Left ventricle myocardium superior (tissue), 1 donor: ENCODE data around the gene FARSB. TPM values are rescaled to one million over a fixed set of nuclear protein-coding genes. Genes with fewer than 3 reads are reported as not detected.

ENCODE experiments used
- ATAC-seq: fragments of 200-7000 bp; cut with Tn5 transposase; one replicate; pipeline ENCODE4 v1.9.1; 2020; ENCODE audit warnings: mild to moderate bottlenecking, moderate library complexity
- DNase-seq: peaks from one replicate; pipeline ENCODE4 v3.0.0-alpha.2; 2020
- intact Hi-C: fragments of 100-400 bp; cut with micrococcal nuclease; formaldehyde crosslinking; loops from one replicate; pipeline ENCODE4 v1.11.0; 2022
- total RNA-seq: library from RNA; stranded (reverse); fragmentation: NEBNext Ultra II Directional; extraction: Animal tissue kit (Norgen Biotek cat#: 25700); gene quantifications from one replicate; pipeline ENCODE4 v1.2.1, GENCODE V29; 2021
- donor health status: DM: no; HTN: yes; CAD: no; lungs with severe emphysema.

FARSB gene
- total RNA-seq, 1 donor from 2014 or later: 18.5 TPM

GRCh38 chr2:222670191-222671038 lies 14.5 kb upstream of the FARSB start:
- no peak for DNase-seq
- intact Hi-C loops: no loop called here
- ATAC-seq: no peak

GRCh38 chr2:222669353-222669752 lies 13.5 kb upstream of the FARSB start:
- no peak for ATAC-seq
- intact Hi-C loops: no loop called here
- DNase-seq: no peak

- ATAC-seq: no peak
- DNase-seq: no peak
- intact Hi-C loops: no loop called here
Measured at GRCh38 chr2:222668494-222669154, 12.7 kb upstream of the FARSB start.

- DNase-seq (no peak), ATAC-seq (peak; percentile 89)
- intact Hi-C loops: no loop called here
Measured at GRCh38 chr2:222663479-222663878, 7.6 kb upstream of the FARSB start.

- DNase-seq (no peak), ATAC-seq (peak; percentile 3)
- intact Hi-C loops: no loop called here
Measured at GRCh38 chr2:222656526-222657446, 894 bp upstream of the FARSB start.

GRCh38 chr2:222653280-222653679 lies 2.6 kb downstream of the FARSB start:
- intact Hi-C loops: no loop called here
- no peak for ATAC-seq
- DNase-seq: no peak

- ATAC-seq (no peak), DNase-seq (no peak)
- intact Hi-C loops: no loop called here
Measured at GRCh38 chr2:222652491-222653255, 3.2 kb downstream of the FARSB start.

GRCh38 chr2:222651718-222652418 lies 4.0 kb downstream of the FARSB start:
- intact Hi-C loops: no loop called here
- ATAC-seq: no peak
- no peak for DNase-seq

- intact Hi-C loops: no loop called here
- DNase-seq (no peak), ATAC-seq (no peak)
Measured at GRCh38 chr2:222649801-222650200, 6.1 kb downstream of the FARSB start.

GRCh38 chr2:222646008-222646407 lies 9.9 kb downstream of the FARSB start:
- no peak for DNase-seq
- intact Hi-C loops: no loop called here
- no peak for ATAC-seq

- ATAC-seq (no peak), DNase-seq (no peak)
- intact Hi-C loops: no loop called here
Measured at GRCh38 chr2:222643134-222643533, 12.8 kb downstream of the FARSB start.

GRCh38 chr2:222641336-222641735 lies 14.6 kb downstream of the FARSB start:
- DNase-seq: no peak
- no peak for ATAC-seq
- intact Hi-C loops: no loop called here

GRCh38 chr2:222637067-222637466 lies 18.8 kb downstream of the FARSB start:
- ATAC-seq (no peak), DNase-seq (no peak)
- intact Hi-C loops: no loop called here

GRCh38 chr2:222635295-222635694 lies 20.6 kb downstream of the FARSB start:
- intact Hi-C loops: no loop called here
- ATAC-seq (no peak), DNase-seq (no peak)

- no peak for DNase-seq
- no peak for ATAC-seq
- intact Hi-C loops: no loop called here
Measured at GRCh38 chr2:222627764-222628163, 28.1 kb downstream of the FARSB start.

- no peak for DNase-seq
- intact Hi-C loops: no loop called here
- ATAC-seq: no peak
Measured at GRCh38 chr2:222623756-222624309, 32.1 kb downstream of the FARSB start.

- intact Hi-C loops: no loop called here
- DNase-seq (no peak), ATAC-seq (no peak)
Measured at GRCh38 chr2:222622910-222623309, 33.0 kb downstream of the FARSB start.

- peak; percentile 89 for ATAC-seq
- DNase-seq: peak; percentile 38
- intact Hi-C loops: no loop called here
Measured at GRCh38 chr2:222621893-222622292, 34.0 kb downstream of the FARSB start.
